NB4 (cell line): ENCODE results near the gene CABP1.
"Not testable (repeated sequence)": the region's sequence is repeated elsewhere in the genome, so short reads cannot be mapped to it uniquely, and the experiment has no call there.

Source experiments
- DNase-seq: peaks from one replicate; pipeline ENCODE4 v3.0.0; 2010; ENCODE audit warnings: low read depth
- H3K4me3 ChIP-seq: one replicate; pipeline ENCODE4 v1.5.1; 2011; ENCODE audit warnings: mild to moderate bottlenecking, low read depth, low read length, moderate library complexity
- MAX ChIP-seq: IDR thresholded peaks from 2 replicates; pipeline ENCODE4 v1.6.1; 2011; ENCODE audit warnings: low read depth, low read length
- MYC ChIP-seq: IDR thresholded peaks from 2 replicates; pipeline ENCODE4 v1.6.1; 2011; ENCODE audit warnings: low read depth, low read length
- POLR2A ChIP-seq: IDR thresholded peaks from 2 replicates; pipeline ENCODE4 v1.6.1; 2011; ENCODE audit warnings: mild to moderate bottlenecking; ENCODE audit not compliant: insufficient read length; ENCODE audit errors: extremely low read depth
- TF ChIP-seq, protein P1 (sequence below): IDR thresholded peaks from one replicate; pipeline ENCODE4 v1.5.1; 2012; ENCODE audit warnings: low read depth, low read length

Gene CABP1

DNA sequence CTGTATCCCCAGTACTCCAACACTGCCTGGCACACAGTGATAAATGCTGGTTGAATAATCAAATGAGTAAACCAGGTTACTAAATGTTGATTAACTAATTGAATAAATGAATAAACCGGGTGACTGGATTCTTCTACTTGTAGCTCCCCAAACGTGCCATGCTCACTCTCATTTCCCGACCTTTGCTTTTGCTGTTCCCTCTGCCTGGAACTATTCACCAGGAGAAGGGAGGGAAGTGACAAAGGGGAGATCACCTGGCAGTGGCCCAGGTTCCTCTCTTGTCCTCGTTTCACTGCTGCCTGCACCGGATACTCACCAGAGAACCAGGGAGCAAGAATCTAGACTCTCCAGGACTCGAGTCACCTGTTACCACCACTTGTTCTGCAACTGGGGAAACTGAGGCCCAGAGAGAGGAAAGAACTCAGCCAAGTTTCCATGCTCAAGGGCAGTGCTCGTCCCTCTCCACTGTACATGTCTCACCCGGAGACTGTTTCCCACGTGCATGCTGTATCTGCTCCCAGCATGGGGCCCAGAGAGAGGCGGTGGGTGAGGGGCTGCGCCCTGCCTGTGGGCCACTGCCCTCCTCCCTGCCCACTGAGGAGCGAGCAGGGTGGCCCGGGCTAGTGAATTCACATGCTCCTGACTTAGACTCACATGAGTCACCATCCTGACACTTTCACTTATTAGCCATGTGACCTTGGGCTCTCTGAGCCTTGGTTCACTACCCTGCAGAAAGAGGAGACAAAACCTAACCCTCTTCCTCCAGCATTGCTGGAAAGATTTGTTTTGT is 41.6 kb upstream of the CABP1 start:
- H3K4me3 ChIP-seq: no peak overlapping the region
- DNase-seq: peak; percentile 75
- TF ChIP-seq, protein P1, sequence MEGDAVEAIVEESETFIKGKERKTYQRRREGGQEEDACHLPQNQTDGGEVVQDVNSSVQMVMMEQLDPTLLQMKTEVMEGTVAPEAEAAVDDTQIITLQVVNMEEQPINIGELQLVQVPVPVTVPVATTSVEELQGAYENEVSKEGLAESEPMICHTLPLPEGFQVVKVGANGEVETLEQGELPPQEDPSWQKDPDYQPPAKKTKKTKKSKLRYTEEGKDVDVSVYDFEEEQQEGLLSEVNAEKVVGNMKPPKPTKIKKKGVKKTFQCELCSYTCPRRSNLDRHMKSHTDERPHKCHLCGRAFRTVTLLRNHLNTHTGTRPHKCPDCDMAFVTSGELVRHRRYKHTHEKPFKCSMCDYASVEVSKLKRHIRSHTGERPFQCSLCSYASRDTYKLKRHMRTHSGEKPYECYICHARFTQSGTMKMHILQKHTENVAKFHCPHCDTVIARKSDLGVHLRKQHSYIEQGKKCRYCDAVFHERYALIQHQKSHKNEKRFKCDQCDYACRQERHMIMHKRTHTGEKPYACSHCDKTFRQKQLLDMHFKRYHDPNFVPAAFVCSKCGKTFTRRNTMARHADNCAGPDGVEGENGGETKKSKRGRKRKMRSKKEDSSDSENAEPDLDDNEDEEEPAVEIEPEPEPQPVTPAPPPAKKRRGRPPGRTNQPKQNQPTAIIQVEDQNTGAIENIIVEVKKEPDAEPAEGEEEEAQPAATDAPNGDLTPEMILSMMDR: no peak
- TF ChIP-seq MAX: peak; percentile 89

DNA sequence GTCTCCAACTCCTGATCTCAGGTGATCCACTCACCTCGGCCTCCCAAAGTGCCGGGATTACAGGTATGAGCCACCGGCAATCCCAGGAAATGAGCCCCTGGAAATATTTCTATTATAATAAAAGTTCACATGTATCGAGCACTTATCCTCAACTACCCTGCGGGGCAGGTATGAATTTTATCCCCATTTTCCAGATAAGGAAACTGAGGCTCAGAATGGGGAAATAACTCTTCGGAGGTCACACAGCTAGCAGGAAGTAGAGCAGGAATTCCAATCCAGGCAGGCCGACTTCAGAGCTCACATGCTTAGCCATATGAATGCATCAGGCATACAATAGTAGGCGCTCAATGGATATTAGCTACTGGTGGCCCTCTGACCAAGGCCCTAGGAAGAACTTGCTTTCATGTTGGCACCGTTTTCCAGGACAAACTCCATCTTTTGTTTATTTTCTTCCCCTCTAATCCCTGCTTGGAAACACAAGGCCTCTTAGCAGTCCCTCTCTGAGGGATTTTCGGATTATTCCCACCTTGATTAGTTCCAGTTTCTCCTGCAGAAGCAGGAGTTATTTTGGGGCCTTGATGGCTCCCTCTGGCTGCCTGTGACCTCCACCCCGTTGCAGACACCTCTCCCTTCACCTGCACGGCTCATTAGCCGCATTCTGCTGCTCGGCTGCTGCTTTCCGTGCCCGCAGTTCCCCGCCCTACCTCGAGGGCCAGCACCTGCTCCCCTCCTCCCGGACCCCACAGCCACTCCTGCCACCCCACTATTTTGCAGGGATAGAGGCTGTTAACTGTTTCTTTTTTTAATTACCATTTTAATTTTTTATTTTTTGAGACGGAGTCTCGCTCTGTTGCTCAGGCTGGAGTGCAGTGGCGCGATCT is 40.5 kb upstream of the CABP1 start:
- no peak for TF ChIP-seq POLR2A
- TF ChIP-seq, protein P1: no peak
- no peak overlapping the region for H3K4me3 ChIP-seq
- DNase-seq: no peak

- H3K4me3 ChIP-seq: not testable (repeated sequence)
- peak; percentile 25; the same call in 1 of the 2 replicates for TF ChIP-seq MAX
- peak; percentile 98 for DNase-seq
Measured at GRCh38 chr12:120602416-120602815, 38.0 kb upstream of the CABP1 start.

DNA sequence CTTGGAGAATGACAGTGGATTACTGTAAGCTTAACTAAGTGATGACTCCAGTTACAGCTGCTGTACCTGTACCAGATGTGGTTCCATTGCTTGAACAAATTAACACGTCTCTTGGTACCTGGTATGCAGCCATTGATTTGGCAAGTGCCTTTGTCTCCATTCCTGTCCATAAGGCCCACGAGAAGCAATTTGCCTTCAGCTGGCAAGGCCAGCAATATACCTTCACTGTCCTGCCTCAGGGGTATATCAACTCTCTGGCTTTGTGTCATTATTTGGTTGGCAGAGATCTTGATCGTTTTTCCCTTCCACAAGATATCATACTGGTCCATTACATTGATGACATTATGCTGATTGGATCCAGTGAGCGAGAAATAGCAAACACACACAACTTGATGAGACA is 29.9 kb upstream of the CABP1 start:
- no peak overlapping the region for H3K4me3 ChIP-seq
- no peak for DNase-seq
- no peak for TF ChIP-seq MYC
- TF ChIP-seq, protein P1: no peak
- TF ChIP-seq POLR2A: no peak
- TF ChIP-seq MAX: no peak

GRCh38 chr12:120611534-120611933 is 28.9 kb upstream of the CABP1 start:
- not testable (repeated sequence) for DNase-seq, H3K4me3 ChIP-seq

GRCh38 chr12:120614848-120615247 is 25.6 kb upstream of the CABP1 start:
- TF ChIP-seq MAX: no peak
- TF ChIP-seq, protein P1: no peak
- no peak for TF ChIP-seq POLR2A
- TF ChIP-seq MYC: no peak
- DNase-seq: no peak
- H3K4me3 ChIP-seq: no peak overlapping the region

DNA sequence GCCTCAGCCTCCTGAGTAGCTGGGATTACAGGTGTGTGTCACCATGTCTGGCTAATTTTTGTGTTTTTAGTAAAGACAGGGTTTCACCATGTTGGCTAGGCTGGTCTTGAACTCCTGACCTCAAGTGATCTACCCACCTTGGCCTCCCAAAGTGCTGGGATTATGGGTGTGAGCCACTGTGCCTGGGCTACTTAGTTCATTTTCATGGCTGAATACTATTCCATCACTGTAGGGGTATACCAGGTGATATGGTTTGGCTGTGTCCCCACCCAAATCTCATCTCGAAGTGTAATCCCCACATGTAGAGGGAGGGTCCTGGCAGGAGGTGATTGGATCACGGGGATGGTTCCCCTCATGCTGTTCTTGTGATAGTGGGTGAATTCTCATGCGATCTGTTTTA is 23.2 kb upstream of the CABP1 start:
- DNase-seq: not testable (repeated sequence)

DNA sequence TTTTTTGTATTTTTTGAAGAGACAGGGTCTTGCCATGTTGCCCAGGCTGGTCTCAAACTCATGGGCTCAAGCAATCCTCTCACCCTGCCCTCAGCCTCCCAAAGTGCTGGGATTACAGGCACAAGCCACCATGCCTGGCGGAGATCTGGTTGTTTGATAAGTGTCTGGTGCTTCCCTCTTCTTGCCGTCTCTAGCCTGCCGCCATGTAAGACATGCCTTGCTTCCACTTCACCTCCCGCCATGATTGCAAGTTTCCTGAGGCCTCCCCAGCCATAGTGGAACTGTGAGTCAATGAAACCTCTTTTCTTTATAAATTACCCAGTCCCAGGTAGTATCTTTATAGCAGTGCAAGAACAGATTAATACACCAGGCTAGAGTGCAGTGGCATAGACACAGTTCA is 22.7 kb upstream of the CABP1 start:
- not testable (repeated sequence) for H3K4me3 ChIP-seq, DNase-seq

More for the DNA sequence above, 23.2 kb upstream of the CABP1 start:
- not testable (repeated sequence) for H3K4me3 ChIP-seq
